Vagina (tissue), 2 donors: ENCODE measurements around the gene RAD52. TPM values are rescaled to one million over a fixed set of nuclear protein-coding genes. Genes with fewer than 3 reads are reported as not detected.

Source experiments
- DNase-seq, 2 donors: peaks; one replicate each; pipeline ENCODE4 v3.0.0-alpha.2; 2017; ENCODE audit errors: extremely low spot score in 2 of 2
- H3K27ac ChIP-seq: fragments of 200-600 bp; sonication (generic); one replicate; pipeline ENCODE4 v1.5.1; 2019
- H3K27me3 ChIP-seq: fragments of 200-600 bp; sonication (generic); one replicate; pipeline ENCODE4 v1.5.1; 2019
- H3K36me3 ChIP-seq, 2 donors: fragments of 200-600 bp; sonication (generic); one replicate each; pipeline ENCODE4 v1.5.1; 2017 to 2019
- H3K4me1 ChIP-seq: fragments of 200-600 bp; sonication (generic); one replicate; pipeline ENCODE4 v1.5.1; 2019
- H3K4me3 ChIP-seq, 2 donors: fragments of 200-600 bp; sonication (generic); 1 replicate in 1 of 2; 2 replicates in 1 of 2; pipeline ENCODE4 v1.5.1; 2016 to 2019
- H3K9me3 ChIP-seq: fragments of 200-600 bp; sonication (generic); one replicate; pipeline ENCODE4 v1.5.1; 2019
- CTCF ChIP-seq, 3 experiments: fragments of 450-650 bp in 2 of 3; fragments of 200-600 bp in 1 of 3; sonication (generic) in 1 of 3; IDR thresholded peaks; one replicate each; pipeline ENCODE4 v1.5.1; 2017 to 2019; ENCODE audit warnings: antibody characterized with exemption in 3 of 3, mild to moderate bottlenecking in 2 of 3, moderate library complexity in 2 of 3
- POLR2A ChIP-seq, 2 donors: fragments of 450-650 bp; IDR thresholded peaks; one replicate each; pipeline ENCODE4 v1.6.1; 2017; ENCODE audit warnings: antibody characterized with exemption in 2 of 2, mild to moderate bottlenecking in 2 of 2, moderate library complexity in 2 of 2
- POLR2AphosphoS5 ChIP-seq, 2 donors: sonication (generic); formaldehyde crosslinking; IDR thresholded peaks; one replicate each; pipeline ENCODE4 v1.9.0; 2017; ENCODE audit warnings: antibody characterized with exemption in 2 of 2, mild to moderate bottlenecking in 2 of 2, low read depth in 1 of 2; ENCODE audit not compliant: insufficient read depth in 1 of 2
- intact Hi-C: fragments of 100-400 bp; cut with DNase I; formaldehyde crosslinking; loops from one replicate; pipeline ENCODE4 v1.15.1; 2023
- total RNA-seq: library from RNA; depleted of rRNA; stranded (reverse); fragments of >200 nt; gene quantifications from one replicate; pipeline ENCODE4 v1.2.3, GENCODE V29; 2016

The RAD52 gene
- total RNA-seq, 1 donor from 2014 or later = 40.3 TPM

GRCh38 chr12:992647-993046 lies 43.2 kb upstream of the RAD52 start:
- peaks cover 51% of the 10 kb centered on the region for H3K4me1 ChIP-seq
- H3K27ac ChIP-seq = no peak overlapping the region
- H3K4me3 ChIP-seq = no peak overlapping the region
- H3K27me3 ChIP-seq = no peaks in the 10 kb centered on the region
- no peaks in the 10 kb centered on the region for H3K36me3 ChIP-seq
- intact Hi-C loops = no loop called here
- DNase-seq = no peak
- TF ChIP-seq CTCF (IDR thresholded peaks at IDR 0.05) (no peak), POLR2A (IDR thresholded peaks at IDR 0.05) (no peak), POLR2AphosphoS5 (IDR thresholded peaks at IDR 0.05; ENCODE audit: insufficient read depth in 1 of 2, low read depth in 1 of 2) (no peak)
- H3K9me3 ChIP-seq = no peaks in the 10 kb centered on the region

- TF ChIP-seq POLR2A (IDR thresholded peaks at IDR 0.05) (no peak), POLR2AphosphoS5 (IDR thresholded peaks at IDR 0.05; ENCODE audit: insufficient read depth in 1 of 2, low read depth in 1 of 2) (no peak), CTCF (IDR thresholded peaks at IDR 0.05) (no peak)
- H3K27ac ChIP-seq = peak overlapping the region; percentile 97
- H3K4me3 ChIP-seq = peak overlapping the region; percentile 96 to 98
- intact Hi-C loops = no loop called here
- DNase-seq = no peak
- H3K36me3 ChIP-seq = no peaks in the 10 kb centered on the region
- no peaks in the 10 kb centered on the region for H3K27me3 ChIP-seq
- peaks cover 47% of the 10 kb centered on the region for H3K4me1 ChIP-seq
- H3K9me3 ChIP-seq = no peaks in the 10 kb centered on the region
Observed at GRCh38 chr12:991350-992333, 42.1 kb upstream of the RAD52 start.

GRCh38 chr12:990661-991349 lies 41.3 kb upstream of the RAD52 start, which contains the start of gene ERC1:
TSS of gene ERC1 (plus strand) at chr12:991223. CDS start at chr12:1027904, 36,681 bp downstream.
- no peaks in the 10 kb centered on the region for H3K36me3 ChIP-seq
- H3K27ac ChIP-seq = peak within 1 kb of the TSS; percentile 97
- TF ChIP-seq CTCF (IDR thresholded peaks at IDR 0.05) (no peak), POLR2AphosphoS5 (IDR thresholded peaks at IDR 0.05; ENCODE audit: insufficient read depth in 1 of 2, low read depth in 1 of 2) (peak; percentile 55 to 91), POLR2A (IDR thresholded peaks at IDR 0.05) (peak in 1 of 2 donors; percentile 67)
- no peaks in the 10 kb centered on the region for H3K27me3 ChIP-seq
- H3K9me3 ChIP-seq = no peaks in the 10 kb centered on the region
- H3K4me1 ChIP-seq = peaks cover 47% of the 10 kb centered on the region
- intact Hi-C loops = no loop called here
- H3K4me3 ChIP-seq = peak within 1 kb of the TSS; percentile 96 to 98
- peak in 1 of 2 donors; percentile 93 for DNase-seq

- TF ChIP-seq POLR2AphosphoS5 (IDR thresholded peaks at IDR 0.05; ENCODE audit: insufficient read depth in 1 of 2, low read depth in 1 of 2) (no peak), CTCF (IDR thresholded peaks at IDR 0.05) (no peak), POLR2A (IDR thresholded peaks at IDR 0.05) (no peak)
- no peaks in the 10 kb centered on the region for H3K9me3 ChIP-seq
- no peak for DNase-seq
- intact Hi-C loops = no loop called here
- H3K4me1 ChIP-seq = peaks cover 47% of the 10 kb centered on the region
- H3K27ac ChIP-seq = peak overlapping the region; percentile 97
- H3K36me3 ChIP-seq = no peaks in the 10 kb centered on the region
- H3K4me3 ChIP-seq = peak overlapping the region; percentile 96 to 98
- H3K27me3 ChIP-seq = no peaks in the 10 kb centered on the region
Observed at GRCh38 chr12:989751-990660, 40.5 kb upstream of the RAD52 start.
